Measurements from ENCODE around the gene IL17RC. TPM values are rescaled to one million over a fixed set of nuclear protein-coding genes. Genes with fewer than 3 reads are reported as not detected.
A peak's percentile ranks its signal among the peaks of the same experiment; 100 is the strongest.

Gene IL17RC
- total RNA-seq, 1 donor from 2014 or later = 20.1 TPM

GRCh38 chr3:9932535-9932842 lies 15.6 kb downstream of the IL17RC start:
- peak overlapping the region; percentile 77 for H3K4me3 ChIP-seq (ENCODE audit: insufficient read depth, low read depth, low read length)
- DNase-seq (ENCODE audit: low read depth) (no peak), FAIRE-seq (no peak)
- Mint-ChIP-seq H3K27ac (ENCODE audit: unreplicated experiment) (no peak overlapping the region), H3K9me3 (ENCODE audit: unreplicated experiment) (peaks cover 3% of the 10 kb centered on the region), H3K27me3 (ENCODE audit: low read depth, unreplicated experiment) (no peaks in the 10 kb centered on the region), H3K4me3 (ENCODE audit: unreplicated experiment) (no peak overlapping the region), H3K4me1 (ENCODE audit: low read depth, unreplicated experiment) (peaks cover 2% of the 10 kb centered on the region), H3K36me3 (ENCODE audit: low read depth, unreplicated experiment) (peaks cover 28% of the 10 kb centered on the region)
- peak overlapping the region; percentile 51 for H3K27ac ChIP-seq (ENCODE audit: low read depth, low read length)
- H2AFZ ChIP-seq (ENCODE audit: low read depth, low read length) = peak overlapping the region; percentile 93
- TF ChIP-seq CTCF (IDR thresholded peaks at IDR 0.05; ENCODE audit: insufficient read depth, low read depth, low read length) = no peak
- no peak for TF ChIP-seq EZH2 (IDR thresholded peaks at IDR 0.05; ENCODE audit: insufficient read depth, low read length)
- peak overlapping the region; percentile 82 for H3K9ac ChIP-seq (ENCODE audit: low read length)
- H3K79me2 ChIP-seq (ENCODE audit: insufficient read depth, low read length) = no peaks in the 10 kb centered on the region
- no peaks in the 10 kb centered on the region for H3K27me3 ChIP-seq (ENCODE audit: insufficient read depth, low read length)
- H3K9me3 ChIP-seq (ENCODE audit: insufficient read depth, low read depth, low read length) = no peaks in the 10 kb centered on the region
- peaks cover 9% of the 10 kb centered on the region for H3K4me1 ChIP-seq (ENCODE audit: insufficient read depth, low read length)
- peak overlapping the region; percentile 85 for H3K4me2 ChIP-seq (ENCODE audit: low read length)
- H4K20me1 ChIP-seq (ENCODE audit: insufficient read depth, low read length) = no peaks in the 10 kb centered on the region
- no peaks in the 10 kb centered on the region for H3K36me3 ChIP-seq (ENCODE audit: insufficient read depth, low read length)

GRCh38 chr3:9932843-9933560 lies 16.1 kb downstream of the IL17RC start:
- Histone ChIP-seq H3K27ac (ENCODE audit: low read depth, low read length) (peak overlapping the region; percentile 51), H2AFZ (ENCODE audit: low read depth, low read length) (peak overlapping the region; percentile 93), H3K79me2 (ENCODE audit: insufficient read depth, low read length) (no peaks in the 10 kb centered on the region), H3K9me3 (ENCODE audit: insufficient read depth, low read depth, low read length) (no peaks in the 10 kb centered on the region), H3K9ac (ENCODE audit: low read length) (peak overlapping the region; percentile 82), H3K27me3 (ENCODE audit: insufficient read depth, low read length) (no peaks in the 10 kb centered on the region), H3K4me3 (ENCODE audit: insufficient read depth, low read depth, low read length) (peak overlapping the region; percentile 77), H3K36me3 (ENCODE audit: insufficient read depth, low read length) (no peaks in the 10 kb centered on the region), H4K20me1 (ENCODE audit: insufficient read depth, low read length) (no peaks in the 10 kb centered on the region), H3K4me2 (ENCODE audit: low read length) (peak overlapping the region; percentile 85), H3K4me1 (ENCODE audit: insufficient read depth, low read length) (peaks cover 9% of the 10 kb centered on the region)
- Mint-ChIP-seq H3K36me3 (ENCODE audit: low read depth, unreplicated experiment) (peaks cover 28% of the 10 kb centered on the region), H3K27me3 (ENCODE audit: low read depth, unreplicated experiment) (no peaks in the 10 kb centered on the region), H3K4me3 (ENCODE audit: unreplicated experiment) (peak overlapping the region; percentile 62), H3K27ac (ENCODE audit: unreplicated experiment) (no peak overlapping the region), H3K9me3 (ENCODE audit: unreplicated experiment) (peaks cover 3% of the 10 kb centered on the region), H3K4me1 (ENCODE audit: low read depth, unreplicated experiment) (peaks cover 2% of the 10 kb centered on the region)
- no peak for TF ChIP-seq EZH2 (IDR thresholded peaks at IDR 0.05; ENCODE audit: insufficient read depth, low read length)
- TF ChIP-seq CTCF (IDR thresholded peaks at IDR 0.05; ENCODE audit: insufficient read depth, low read depth, low read length) = peak; percentile 47
- DNase-seq (ENCODE audit: low read depth) (peak; percentile 72), FAIRE-seq (no peak)

GRCh38 chr3:9933561-9934234 lies 16.8 kb downstream of the IL17RC start, which contains the start of gene CRELD1:
Gene CRELD1 (plus strand): TSS chr3:9933834. CDS start chr3:9934439, 605 bp downstream.
- peaks cover 3% of the 10 kb centered on the region for H3K9me3 Mint-ChIP-seq (ENCODE audit: unreplicated experiment)
- H3K27ac Mint-ChIP-seq (ENCODE audit: unreplicated experiment) = peak within 1 kb of the TSS; percentile 86
- peak within 1 kb of the TSS; percentile 85 for H3K4me2 ChIP-seq (ENCODE audit: low read length)
- peak within 1 kb of the TSS; percentile 82 for H3K9ac ChIP-seq (ENCODE audit: low read length)
- H3K4me3 ChIP-seq (ENCODE audit: insufficient read depth, low read depth, low read length) = peak within 1 kb of the TSS; percentile 77
- H2AFZ ChIP-seq (ENCODE audit: low read depth, low read length) = peak within 1 kb of the TSS; percentile 93
- H3K36me3 Mint-ChIP-seq (ENCODE audit: low read depth, unreplicated experiment) = peaks cover 26% of the 10 kb centered on the region
- H3K4me1 ChIP-seq (ENCODE audit: insufficient read depth, low read length) = peaks cover 9% of the 10 kb centered on the region
- no peaks in the 10 kb centered on the region for H3K9me3 ChIP-seq (ENCODE audit: insufficient read depth, low read depth, low read length)
- H3K36me3 ChIP-seq (ENCODE audit: insufficient read depth, low read length) = no peaks in the 10 kb centered on the region
- TF ChIP-seq EZH2 (IDR thresholded peaks at IDR 0.05; ENCODE audit: insufficient read depth, low read length) = no peak
- no peak for TF ChIP-seq CTCF (IDR thresholded peaks at IDR 0.05; ENCODE audit: insufficient read depth, low read depth, low read length)
- peaks cover 2% of the 10 kb centered on the region for H3K4me1 Mint-ChIP-seq (ENCODE audit: low read depth, unreplicated experiment)
- peak within 1 kb of the TSS; percentile 92 for H3K4me3 Mint-ChIP-seq (ENCODE audit: unreplicated experiment)
- DNase-seq (ENCODE audit: low read depth) (peak; percentile 86), FAIRE-seq (no peak)
- H3K27me3 ChIP-seq (ENCODE audit: insufficient read depth, low read length) = no peaks in the 10 kb centered on the region
- no peaks in the 10 kb centered on the region for H4K20me1 ChIP-seq (ENCODE audit: insufficient read depth, low read length)
- no peaks in the 10 kb centered on the region for H3K27me3 Mint-ChIP-seq (ENCODE audit: low read depth, unreplicated experiment)
- peak within 1 kb of the TSS; percentile 80 for H3K27ac ChIP-seq (ENCODE audit: low read depth, low read length)
- no peaks in the 10 kb centered on the region for H3K79me2 ChIP-seq (ENCODE audit: insufficient read depth, low read length)
